GF-D8 (cell line): ENCODE measurements around the gene RCC1.
A peak's percentile ranks its signal among the peaks of the same experiment; 100 is the strongest.
"Not testable (repeated sequence)": the region's sequence is repeated elsewhere in the genome, so short reads cannot be mapped to it uniquely, and the experiment has no call there.

ENCODE experiments used
- DNase-seq: peaks from one replicate; lab custom pipeline; 2025; lab: John Stamatoyannopoulos, UW

The RCC1 gene, protein sequence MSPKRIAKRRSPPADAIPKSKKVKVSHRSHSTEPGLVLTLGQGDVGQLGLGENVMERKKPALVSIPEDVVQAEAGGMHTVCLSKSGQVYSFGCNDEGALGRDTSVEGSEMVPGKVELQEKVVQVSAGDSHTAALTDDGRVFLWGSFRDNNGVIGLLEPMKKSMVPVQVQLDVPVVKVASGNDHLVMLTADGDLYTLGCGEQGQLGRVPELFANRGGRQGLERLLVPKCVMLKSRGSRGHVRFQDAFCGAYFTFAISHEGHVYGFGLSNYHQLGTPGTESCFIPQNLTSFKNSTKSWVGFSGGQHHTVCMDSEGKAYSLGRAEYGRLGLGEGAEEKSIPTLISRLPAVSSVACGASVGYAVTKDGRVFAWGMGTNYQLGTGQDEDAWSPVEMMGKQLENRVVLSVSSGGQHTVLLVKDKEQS

DNA sequence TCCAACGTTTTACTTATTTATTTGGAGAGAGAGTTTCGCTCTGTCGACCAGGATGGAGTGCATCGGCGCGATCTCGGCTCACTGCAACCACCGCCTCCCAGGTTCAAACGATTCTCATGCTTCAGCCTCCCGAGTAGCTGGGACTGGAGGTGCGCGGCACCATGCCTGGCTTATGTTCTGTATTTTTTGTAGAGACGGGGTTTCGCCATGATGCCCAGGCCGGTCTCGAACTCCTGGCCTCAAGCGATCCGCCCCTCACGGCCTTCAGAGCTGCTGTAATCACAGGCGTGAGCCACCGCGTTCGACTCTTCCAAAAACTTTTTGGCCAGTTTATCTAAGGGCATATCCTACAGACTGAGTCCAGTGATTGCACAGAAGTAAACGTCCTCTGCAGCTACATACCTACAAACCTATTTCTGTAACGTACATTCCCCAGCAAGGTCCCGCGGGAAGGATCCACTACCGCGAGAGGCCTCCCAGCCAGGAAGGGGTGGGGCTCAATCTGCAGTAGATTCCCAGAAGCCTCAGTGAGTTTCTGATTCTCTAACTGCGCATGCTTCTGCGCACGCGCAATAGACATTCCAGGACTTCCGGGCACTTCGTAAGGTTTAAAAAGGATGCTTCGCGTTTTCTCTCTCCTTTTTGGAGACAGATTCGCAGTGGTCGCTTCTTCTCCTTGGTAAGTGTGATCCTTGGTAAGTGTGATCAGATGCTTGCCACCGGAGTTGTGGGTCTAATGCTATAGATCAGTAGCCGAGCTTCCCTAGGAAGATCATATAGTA, at the start of gene RCC1:
TSS of gene RCC1 (plus strand) at position 638 of the 782 bp plus-strand sequence. CDS start 23,824 bp downstream, outside the sequence.
- DNase-seq: peak; percentile 94

DNA sequence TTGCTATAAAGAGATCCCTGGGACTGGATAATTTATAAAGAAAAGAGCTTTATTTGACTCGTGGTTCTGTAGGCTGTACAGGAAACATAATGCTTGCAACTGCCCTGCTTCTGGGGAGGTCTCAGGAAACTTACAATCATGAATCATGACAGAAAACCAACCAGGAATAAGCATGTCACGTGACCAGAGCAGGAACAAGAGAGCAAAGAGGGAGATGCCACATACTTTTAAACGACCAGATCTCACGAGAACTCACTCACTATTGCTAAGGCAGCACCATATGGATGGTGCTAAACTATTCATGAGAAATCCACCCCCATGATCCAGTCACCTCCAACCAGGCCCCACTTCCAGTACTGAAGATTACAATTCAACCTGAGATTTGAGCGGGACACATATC, 49.8 kb upstream of the RCC1 start:
- DNase-seq: peak; percentile 38

DNA sequence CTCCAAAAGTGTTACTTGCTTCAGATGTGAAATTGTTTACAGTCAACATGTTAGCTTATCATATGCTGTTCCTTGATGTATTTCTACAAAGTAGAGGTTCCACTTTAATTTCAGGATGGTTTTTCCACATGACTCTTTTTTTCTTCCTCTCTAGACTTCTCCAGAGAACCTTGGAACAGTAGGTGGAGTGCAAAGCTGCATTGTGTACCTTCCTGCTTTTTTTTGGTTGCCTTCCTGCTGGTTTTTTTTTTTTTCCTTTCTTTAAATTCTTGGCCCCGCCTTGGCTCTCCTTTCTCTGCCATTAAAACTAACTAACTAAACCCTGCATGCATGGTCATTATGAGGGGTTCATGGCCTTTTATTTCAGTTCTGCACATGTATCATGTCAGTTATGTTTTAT, 48.2 kb upstream of the RCC1 start:
- DNase-seq: no peak

DNA sequence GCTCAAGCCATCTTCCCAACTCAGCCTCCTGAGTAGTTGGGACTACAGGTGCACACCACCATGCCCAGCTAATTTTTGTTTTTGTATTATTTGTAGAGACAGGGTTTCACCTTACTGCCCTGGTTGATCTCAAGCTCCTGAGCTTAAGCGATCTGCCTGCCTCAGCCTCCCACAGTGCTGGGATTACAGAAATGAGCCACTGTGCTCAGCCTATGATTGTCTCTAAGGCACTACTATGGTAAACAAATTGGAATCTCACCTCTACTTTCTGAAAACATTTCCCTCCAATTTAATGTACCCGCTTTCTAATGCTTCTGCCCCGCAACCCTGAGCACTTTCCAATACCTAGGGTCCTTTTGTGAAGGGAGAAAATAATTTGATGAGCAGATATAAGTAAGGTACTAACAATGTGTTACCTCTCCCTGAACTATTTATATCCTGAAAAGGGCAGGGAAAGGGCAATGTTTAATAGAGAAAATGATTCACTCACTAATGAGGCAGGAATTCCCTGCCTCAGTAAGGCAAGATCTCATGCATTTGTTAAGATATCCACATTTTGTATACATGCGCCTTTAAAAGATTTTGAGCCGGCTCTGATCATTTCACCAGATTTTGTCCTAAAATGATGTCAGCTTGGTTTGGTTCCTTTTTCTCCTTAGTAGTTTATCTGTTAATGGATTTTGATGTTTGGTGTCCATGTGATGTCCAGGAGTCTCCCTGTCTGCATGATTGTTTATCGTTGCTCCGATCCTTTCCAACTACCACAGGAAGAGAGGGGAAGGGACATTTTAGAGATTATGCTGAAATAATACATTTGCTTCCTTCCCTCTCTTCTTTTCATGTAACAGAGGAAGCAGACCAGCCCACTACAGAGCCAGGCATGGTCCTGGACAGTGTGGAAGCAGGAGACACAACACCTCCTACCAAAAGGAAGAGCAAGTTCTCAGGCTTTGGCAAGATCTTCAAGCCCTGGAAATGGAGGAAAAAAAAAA, 47.3 kb upstream of the RCC1 start:
- DNase-seq: no peak

DNA sequence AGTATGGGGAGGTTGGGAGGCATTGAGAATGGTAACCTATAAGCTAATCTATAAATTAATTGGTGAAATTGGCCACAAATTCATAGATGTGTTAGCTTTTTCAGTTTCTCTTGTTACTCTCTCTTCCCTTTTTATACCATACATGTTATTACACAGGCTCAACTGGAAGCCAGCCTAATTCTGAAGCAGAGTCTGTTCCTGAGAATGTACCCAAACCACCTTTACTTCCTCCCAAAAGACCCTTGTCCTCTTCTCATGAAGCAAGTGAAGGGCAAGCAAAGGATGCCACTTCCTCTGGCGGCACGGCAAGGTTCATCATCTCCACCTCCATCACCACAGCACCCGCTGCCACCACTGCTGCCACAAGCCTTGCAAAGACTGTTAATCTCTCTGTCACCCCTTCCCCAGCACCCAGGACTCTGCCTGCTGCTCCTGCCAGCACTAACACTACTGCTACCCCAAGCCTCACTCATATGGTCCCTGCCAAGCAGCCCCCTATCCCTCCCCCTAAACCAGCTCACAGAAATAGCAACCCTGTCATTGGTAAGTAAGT, 39.5 kb upstream of the RCC1 start:
- no peak for DNase-seq

DNA sequence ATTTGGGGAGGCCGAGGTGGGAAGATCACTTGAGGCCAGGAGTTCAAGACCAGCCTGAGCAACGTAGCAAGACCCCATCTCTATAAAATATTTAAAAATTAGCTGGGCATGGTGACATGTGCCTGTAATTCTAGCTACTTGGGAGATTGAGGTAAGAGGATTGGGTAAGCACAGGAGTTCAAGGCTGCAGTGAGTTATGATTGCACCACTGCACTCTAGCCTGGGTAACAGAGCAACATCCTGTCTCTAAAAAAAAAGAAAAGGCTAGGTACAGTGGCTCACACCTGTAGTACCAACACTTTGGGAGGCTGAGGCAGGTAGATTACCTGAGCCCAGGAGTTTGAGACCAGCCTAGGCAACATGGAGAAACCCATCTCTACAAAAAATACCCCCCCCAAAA, 35.7 kb upstream of the RCC1 start:
- DNase-seq: no peak

DNA sequence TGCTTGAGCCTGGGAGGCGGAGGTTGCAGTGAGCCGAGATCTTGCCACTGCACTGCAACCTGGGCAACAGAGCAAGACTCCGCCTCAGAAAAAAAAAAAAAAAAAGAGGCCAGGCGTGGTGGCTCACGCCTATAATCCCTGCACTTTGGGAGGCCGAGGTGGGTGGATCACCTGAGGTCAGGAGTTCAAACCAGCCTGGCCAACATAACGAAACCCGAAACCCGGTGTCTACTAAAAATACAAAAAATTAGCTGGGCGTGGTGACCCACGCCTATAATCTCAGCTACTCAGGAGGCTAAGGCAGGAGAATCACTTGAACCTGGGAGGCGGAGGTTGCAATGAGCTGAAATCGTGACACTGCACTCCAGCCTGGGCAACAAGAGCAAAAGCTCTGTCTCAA, 26.3 kb upstream of the RCC1 start:
- not testable (repeated sequence) for DNase-seq

DNA sequence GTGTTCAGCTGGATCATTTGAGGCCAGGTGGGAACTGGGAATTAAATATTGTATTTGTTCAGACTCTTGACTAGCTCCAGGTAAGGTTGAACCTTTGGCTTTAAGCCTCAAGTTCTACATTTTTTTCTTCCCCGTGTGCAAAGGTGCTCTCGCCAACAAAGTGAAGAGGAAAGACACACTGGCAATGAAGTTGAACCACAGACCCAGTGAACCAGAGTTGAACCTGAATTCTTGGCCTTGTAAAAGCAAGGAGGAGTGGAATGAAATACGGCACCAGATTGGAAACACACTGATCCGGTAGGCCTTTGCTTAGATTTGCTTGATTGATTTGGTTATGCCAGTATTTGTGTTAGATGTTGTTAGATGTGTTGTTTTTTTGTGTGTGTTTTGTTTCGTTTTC, 25.5 kb upstream of the RCC1 start:
- DNase-seq: no peak

DNA sequence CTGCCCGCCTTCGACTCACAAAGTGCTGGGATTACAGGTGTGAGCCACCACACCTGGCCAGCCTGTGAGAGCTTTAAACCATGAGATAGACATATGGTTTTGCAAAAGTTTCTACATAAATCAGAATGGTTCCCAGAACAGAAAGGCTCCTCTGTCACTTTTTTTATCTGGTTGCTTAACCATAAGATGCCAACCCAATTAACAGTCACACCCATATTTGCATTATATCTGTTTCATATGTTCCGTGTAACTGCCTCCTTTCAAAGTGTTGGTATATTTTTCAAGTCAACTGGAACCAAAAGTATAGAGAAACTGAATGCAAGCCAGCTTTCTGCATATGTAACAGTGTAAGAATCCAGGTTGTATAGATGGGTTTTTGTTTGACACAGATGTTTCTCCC, 23.7 kb upstream of the RCC1 start:
- no peak for DNase-seq

DNA sequence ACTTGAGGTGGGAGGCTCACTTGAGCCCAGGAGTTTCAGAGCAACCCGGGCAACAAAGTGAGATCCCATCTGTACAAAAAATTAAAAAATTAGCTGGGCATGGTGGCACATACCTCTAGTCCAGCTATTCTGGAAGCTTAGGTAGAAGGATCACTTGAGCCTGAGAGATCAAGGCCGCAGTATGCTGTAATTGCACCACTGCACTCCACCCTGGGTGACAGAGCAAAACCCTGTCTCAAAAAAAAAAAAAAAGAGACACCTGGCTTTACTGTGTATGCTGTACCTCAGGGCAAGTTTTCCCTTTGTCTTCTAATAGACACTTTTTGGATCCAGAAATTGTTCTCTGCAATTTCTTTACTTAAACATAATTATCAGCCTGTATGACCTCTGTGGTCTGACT, 23.1 kb upstream of the RCC1 start:
- DNase-seq: no peak

DNA sequence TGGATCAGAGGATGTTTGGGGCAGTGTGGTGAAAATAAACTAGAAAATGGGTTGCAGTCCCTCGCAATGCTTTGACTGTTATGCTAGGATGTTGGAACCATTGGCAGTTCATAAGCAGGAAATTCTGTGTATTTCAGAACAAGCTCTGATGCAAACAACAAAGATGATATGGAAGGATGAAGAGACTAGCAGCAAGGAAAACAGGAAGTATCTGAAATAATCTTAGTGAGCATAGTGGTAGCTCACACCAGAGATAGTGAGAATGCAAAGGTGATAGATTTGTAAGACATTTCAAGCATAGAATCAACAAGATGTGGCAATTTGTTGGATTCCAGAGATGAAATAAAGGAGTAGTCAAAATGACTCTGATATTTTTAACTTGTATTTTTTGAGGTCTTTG, 11.1 kb upstream of the RCC1 start:
- no peak for DNase-seq

DNA sequence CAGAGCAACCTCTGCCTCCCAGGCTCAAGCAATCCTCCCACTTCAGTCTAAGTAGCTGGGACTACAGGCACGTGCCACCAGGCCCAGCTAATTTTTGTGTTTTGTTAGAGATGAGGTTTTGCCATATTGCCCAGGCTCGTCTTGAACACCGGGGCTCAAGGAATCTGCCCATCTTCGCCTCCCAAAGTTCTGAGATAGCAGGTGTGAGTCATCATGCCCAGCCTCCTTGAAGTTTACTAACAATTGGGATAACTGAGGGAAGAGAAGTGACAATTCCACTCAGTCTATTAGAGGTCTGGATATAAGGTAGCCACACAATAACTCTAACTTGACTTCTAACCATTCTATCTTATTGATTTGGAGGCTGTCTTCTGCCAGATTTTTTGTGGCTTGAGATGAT, 6.3 kb upstream of the RCC1 start:
- no peak for DNase-seq

DNA sequence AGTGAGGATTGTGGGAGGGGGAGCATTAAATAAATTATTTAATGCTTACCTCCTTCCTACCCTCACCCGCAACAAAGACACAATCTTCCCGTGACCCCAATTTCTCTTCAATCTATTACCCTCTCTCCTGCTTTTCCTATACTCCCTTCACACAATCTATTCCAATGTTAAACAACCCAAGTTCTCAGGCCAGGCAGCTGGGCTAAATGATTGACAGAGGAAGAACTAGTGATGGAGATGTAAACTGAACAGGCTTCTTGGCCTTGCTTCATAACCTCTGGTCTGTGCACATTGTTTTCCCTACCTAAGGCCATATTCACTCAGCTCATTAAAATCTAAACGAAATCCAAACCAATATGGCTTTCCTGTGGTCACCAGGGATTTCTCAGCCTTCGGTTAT, 3.9 kb upstream of the RCC1 start:
- no peak for DNase-seq

DNA sequence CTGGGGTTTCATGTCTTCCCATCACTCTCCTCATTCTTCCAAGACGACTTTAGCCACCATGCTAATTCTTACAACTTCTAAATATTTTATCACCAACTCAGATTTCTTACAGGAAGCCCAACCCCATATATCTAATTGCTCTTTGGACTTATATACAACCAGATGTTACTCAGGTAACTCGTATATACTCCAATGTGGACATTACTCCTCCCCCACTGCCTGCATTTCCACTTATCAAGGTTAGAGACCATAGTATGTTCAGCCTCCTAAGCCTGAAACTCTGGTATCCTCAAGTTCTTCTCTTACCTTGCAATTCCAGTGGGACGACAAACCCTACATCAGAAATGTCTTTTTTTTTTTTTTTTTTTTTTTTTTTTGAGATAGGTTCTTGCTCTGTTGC, 2.7 kb upstream of the RCC1 start:
- DNase-seq: no peak

DNA sequence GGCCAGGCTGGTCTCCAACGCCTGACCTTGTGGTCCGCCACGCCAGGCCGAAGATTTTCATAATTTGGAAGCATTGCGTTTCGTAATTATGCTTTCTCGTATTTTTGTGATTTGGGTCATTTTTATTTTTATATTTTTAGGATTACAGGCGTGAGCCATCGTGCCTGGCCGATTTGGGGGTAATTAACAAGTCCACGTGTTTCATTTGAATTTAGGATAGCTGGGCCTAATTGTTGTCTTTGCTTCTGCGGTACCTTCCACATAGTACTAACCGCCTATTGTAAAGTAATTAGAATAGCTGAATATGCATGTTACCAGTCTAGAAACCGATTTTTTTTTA, 1.0 kb downstream of the RCC1 start:
- DNase-seq: no peak

DNA sequence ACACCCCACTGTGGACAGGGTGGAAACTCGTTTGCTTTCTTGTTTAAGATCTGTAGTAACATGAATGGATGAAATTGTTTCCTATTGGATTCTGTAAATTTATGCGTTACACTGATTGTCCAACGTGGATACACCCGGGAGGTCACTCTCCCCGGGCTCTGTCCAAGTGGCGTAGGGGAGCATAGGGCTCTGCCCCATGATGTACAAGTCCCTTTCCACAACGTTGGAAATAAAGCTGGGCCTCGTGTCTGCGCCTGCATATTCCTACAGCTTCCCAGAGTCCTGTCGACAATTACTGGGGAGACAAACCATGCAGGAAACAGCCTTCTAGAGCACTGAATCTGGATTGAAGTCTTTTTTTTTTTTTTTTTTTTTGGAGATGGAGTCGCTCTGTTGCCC, 1.4 kb downstream of the RCC1 start:
- DNase-seq: no peak

DNA sequence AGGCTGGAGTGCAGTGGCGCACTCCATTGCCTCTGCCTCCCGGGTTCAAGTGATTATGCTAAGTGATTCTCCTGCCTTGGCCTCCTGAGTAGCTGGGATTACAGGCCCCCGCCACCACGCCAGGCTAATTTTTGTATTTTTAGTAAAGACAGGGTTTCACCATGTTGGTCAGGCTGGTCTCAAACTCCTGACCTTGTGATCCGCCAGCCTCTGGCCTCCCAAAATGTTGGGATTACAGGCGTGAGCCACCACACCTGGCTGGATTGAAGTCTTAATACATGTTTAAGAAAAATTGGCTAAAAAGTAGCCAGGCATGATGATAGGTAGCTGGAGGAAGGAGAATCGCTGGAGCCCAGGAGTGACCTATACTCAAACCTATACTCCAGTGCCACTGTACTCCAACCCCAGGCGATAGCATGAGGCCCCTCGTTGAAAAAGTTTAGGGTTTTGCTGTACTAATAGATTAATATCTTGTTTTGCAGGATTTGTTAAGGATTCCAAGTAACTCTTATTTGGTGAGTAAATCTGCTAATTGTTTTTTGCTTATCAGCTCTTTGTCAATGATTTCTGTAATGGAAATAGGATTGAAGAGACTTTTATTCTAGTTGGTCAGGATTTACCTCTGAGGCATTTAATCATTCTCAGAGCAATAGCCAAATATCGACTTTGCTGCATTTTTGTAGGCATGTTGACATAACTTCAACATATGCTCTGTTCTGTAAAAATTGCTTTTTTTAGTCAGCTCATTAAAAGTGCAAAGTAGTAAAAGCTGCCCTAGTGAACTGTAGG, 2.0 kb downstream of the RCC1 start:
- DNase-seq: no peak

DNA sequence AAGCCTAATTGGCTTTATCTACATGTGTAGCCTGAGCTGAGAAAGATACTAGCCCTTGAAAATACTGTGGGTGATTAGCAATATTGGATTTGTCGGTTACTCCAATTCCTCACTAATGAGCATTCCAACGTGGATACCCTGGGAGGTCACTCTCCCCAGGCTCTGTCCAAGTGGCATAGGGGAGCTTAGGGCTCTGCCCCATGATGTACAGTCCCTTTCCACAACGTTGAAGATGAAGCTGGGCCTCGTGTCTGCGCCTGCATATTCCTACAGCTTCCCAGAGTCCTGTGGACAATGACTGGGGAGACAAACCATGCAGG, 2.6 kb downstream of the RCC1 start:
- no peak for DNase-seq

DNA sequence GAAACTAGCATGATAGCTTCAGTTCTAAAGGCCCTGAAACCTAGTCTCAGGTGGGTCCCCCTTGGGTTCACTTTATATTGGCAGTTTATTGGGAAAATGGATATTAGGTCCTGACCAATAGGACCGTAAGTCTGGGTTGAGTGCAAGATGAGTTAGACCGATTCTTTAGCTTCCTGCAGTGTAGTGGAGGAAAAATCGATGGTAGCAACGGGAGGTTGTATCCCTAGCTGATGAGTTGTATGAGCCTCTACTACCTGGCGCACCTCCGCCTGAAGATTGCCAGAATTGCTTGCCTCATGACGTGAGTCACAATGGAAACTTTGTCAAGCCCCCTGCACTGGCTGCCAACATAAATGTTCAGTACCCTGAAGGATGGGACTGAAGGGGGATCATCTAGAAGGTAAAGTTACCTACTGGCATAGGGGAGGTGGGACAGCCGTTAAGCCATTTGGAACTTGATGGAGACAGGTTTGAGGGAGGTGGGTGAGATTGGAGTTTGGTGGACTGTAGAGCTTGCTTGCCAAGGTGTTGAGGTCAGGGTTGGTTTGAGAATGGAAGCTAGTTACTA, 3.9 kb downstream of the RCC1 start:
- DNase-seq: no peak

DNA sequence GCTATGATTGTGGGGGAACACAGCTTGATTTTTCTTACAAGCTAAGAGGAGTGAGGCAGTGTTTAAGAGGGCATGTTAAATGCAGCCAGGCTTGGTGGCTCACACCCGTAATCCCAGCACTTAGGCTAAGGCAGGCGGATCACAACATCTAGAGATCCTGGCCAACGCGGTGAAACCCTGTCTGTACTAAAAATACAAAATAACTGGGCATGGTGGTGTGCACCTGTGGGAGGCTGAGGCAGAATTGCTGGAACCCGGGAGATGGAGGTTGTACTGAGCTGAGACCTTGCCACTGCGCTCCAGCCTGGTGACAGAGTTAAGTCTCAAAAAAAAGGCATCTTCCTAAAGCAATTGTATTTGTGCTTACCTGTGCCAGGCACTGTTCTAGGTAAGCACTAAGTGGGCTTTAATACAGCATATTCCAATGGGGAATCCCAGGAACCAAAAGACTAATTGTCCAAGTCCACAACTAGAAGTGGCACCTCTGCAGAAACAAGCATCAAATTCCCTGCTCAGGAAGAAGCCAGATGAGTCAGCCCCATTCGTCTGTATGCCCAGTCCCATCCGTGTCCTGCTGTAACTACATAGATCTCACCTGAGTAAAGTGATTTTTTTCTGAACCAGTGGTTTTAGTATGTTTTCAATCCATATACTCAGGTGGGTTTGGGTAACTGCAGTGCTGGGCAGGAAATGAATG, 4.6 kb downstream of the RCC1 start:
- DNase-seq: peak; percentile 37
